Peyer's patch (tissue), 4 donors: Measurements from ENCODE around the gene LRRC75A. TPM values are rescaled to one million over a fixed set of nuclear protein-coding genes. Genes with fewer than 3 reads are reported as not detected.
A peak's percentile ranks its signal among the peaks of the same experiment; 100 is the strongest.
"Not testable (repeated sequence)": the region's sequence is repeated elsewhere in the genome, so short reads cannot be mapped to it uniquely, and the experiment has no call there.

Experiments used
- DNase-seq, 3 donors: peaks; one replicate each; pipeline ENCODE4 v3.0.0-alpha.2; 2017 to 2019
- H3K27ac ChIP-seq, 4 donors: fragments of 200-600 bp; sonication (generic); one replicate each; pipeline ENCODE4 v1.5.1; 2016 to 2019
- H3K27me3 ChIP-seq, 2 donors: fragments of 200-600 bp; sonication (generic); one replicate each; pipeline ENCODE4 v1.5.1; 2019
- H3K36me3 ChIP-seq, 3 donors: fragments of 200-600 bp; sonication (generic); one replicate each; pipeline ENCODE4 v1.5.1; 2016 to 2019
- H3K4me1 ChIP-seq, 4 donors: fragments of 200-600 bp; sonication (generic); one replicate each; pipeline ENCODE4 v1.5.1; 2016 to 2019
- H3K4me3 ChIP-seq, 4 donors: fragments of 200-600 bp; sonication (generic); 1 replicate in 3 of 4; 2 replicates in 1 of 4; pipeline ENCODE4 v1.5.1; 2016 to 2019; ENCODE audit warnings: mild to moderate bottlenecking in 1 of 4
- H3K9me3 ChIP-seq, 4 donors: fragments of 200-600 bp; sonication (generic); one replicate each; pipeline ENCODE4 v1.5.1; 2016 to 2019; ENCODE audit warnings: mild to moderate bottlenecking in 1 of 4
- CTCF ChIP-seq, 6 experiments: fragments of 450-650 bp in 4 of 6; fragments of 200-600 bp in 2 of 6; sonication (generic) in 1 of 6; IDR thresholded peaks; one replicate each; pipeline ENCODE4 v1.5.1; 2017 to 2019; ENCODE audit warnings: antibody characterized with exemption in 6 of 6, mild to moderate bottlenecking in 3 of 6, moderate library complexity in 1 of 6
- POLR2A ChIP-seq, 2 donors: fragments of 450-650 bp; IDR thresholded peaks; one replicate each; pipeline ENCODE4 v1.5.1; 2017; ENCODE audit warnings: antibody characterized with exemption in 2 of 2, mild to moderate bottlenecking in 2 of 2, moderate library complexity in 2 of 2
- total RNA-seq, 4 donors: library from RNA; depleted of rRNA; stranded (reverse); fragments of >200 nt; gene quantifications; one replicate each; pipeline ENCODE4 v1.1.0, GENCODE V29; 2016

LRRC75A gene
- total RNA-seq, 4 donors from 2014 or later = 48.7 to 213 (median 187) TPM

- H3K36me3 ChIP-seq = peaks cover 0 to 45% (median 0%) of the 10 kb centered on the region in 3 donors
- H3K27ac ChIP-seq = peak overlapping the region in 1 of 4 donors; percentile 59
- H3K27me3 ChIP-seq = no peaks in the 10 kb centered on the region
- TF ChIP-seq CTCF (IDR thresholded peaks at IDR 0.05) (no peak), POLR2A (IDR thresholded peaks at IDR 0.05) (no peak)
- DNase-seq = no peak
- no peak overlapping the region for H3K4me3 ChIP-seq
- H3K4me1 ChIP-seq = peaks cover 0 to 32% (median 5%) of the 10 kb centered on the region in 4 donors
- H3K9me3 ChIP-seq = no peaks in the 10 kb centered on the region
Measured at GRCh38 chr17:16459855-16460550, 32.0 kb downstream of the LRRC75A start.

GRCh38 chr17:16459271-16459670, 32.7 kb downstream of the LRRC75A start:
- H3K27me3 ChIP-seq = no peaks in the 10 kb centered on the region
- H3K4me1 ChIP-seq = peaks cover 0 to 24% (median 4%) of the 10 kb centered on the region in 4 donors
- peaks cover 0 to 45% (median 0%) of the 10 kb centered on the region in 3 donors for H3K36me3 ChIP-seq
- no peak for DNase-seq
- H3K27ac ChIP-seq = no peak overlapping the region
- no peaks in the 10 kb centered on the region for H3K9me3 ChIP-seq
- H3K4me3 ChIP-seq = no peak overlapping the region
- TF ChIP-seq POLR2A (IDR thresholded peaks at IDR 0.05) (no peak), CTCF (IDR thresholded peaks at IDR 0.05) (no peak)

- Histone ChIP-seq H3K4me3 (no peak overlapping the region), H3K9me3 (no peaks in the 10 kb centered on the region), H3K27me3 (no peaks in the 10 kb centered on the region), H3K4me1 (no peaks in the 10 kb centered on the region), H3K36me3 (peaks cover 0 to 38% (median 0%) of the 10 kb centered on the region in 3 donors), H3K27ac (peak overlapping the region in 1 of 4 donors; percentile 19)
- DNase-seq = no peak
- TF ChIP-seq CTCF (IDR thresholded peaks at IDR 0.05) = no peak
- TF ChIP-seq POLR2A (IDR thresholded peaks at IDR 0.05) = no peak
Measured at GRCh38 chr17:16456742-16457316, 35.2 kb downstream of the LRRC75A start.

GRCh38 chr17:16455997-16456741, 35.8 kb downstream of the LRRC75A start:
- H3K27ac ChIP-seq = peak overlapping the region in 1 of 4 donors; percentile 19
- H3K4me3 ChIP-seq = no peak overlapping the region
- DNase-seq = no peak
- H3K36me3 ChIP-seq = peaks cover 0 to 31% (median 0%) of the 10 kb centered on the region in 3 donors
- no peak for TF ChIP-seq POLR2A (IDR thresholded peaks at IDR 0.05)
- no peak for TF ChIP-seq CTCF (IDR thresholded peaks at IDR 0.05)
- no peaks in the 10 kb centered on the region for H3K9me3 ChIP-seq
- no peaks in the 10 kb centered on the region for H3K27me3 ChIP-seq
- H3K4me1 ChIP-seq = no peaks in the 10 kb centered on the region

- Histone ChIP-seq H3K27me3 (no peaks in the 10 kb centered on the region), H3K27ac (peak overlapping the region in 1 of 4 donors; percentile 62), H3K4me3 (no peak overlapping the region), H3K9me3 (no peaks in the 10 kb centered on the region), H3K4me1 (no peaks in the 10 kb centered on the region), H3K36me3 (peaks cover 0 to 34% (median 0%) of the 10 kb centered on the region in 3 donors)
- DNase-seq = no peak
- TF ChIP-seq POLR2A (IDR thresholded peaks at IDR 0.05) (no peak), CTCF (IDR thresholded peaks at IDR 0.05) (no peak)
Measured at GRCh38 chr17:16453493-16453851, 38.5 kb downstream of the LRRC75A start.

- not testable (repeated sequence) for DNase-seq, H3K27ac ChIP-seq, H3K4me1 ChIP-seq, H3K4me3 ChIP-seq, H3K9me3 ChIP-seq, H3K27me3 ChIP-seq
- H3K36me3 ChIP-seq = peaks cover 0 to 34% (median 0%) of the 10 kb centered on the region in 3 donors
Measured at GRCh38 chr17:16452268-16452667, 39.7 kb downstream of the LRRC75A start.
